Osteoblast (primary cell): ENCODE measurements around the gene COL8A2. TPM values are rescaled to one million over a fixed set of nuclear protein-coding genes. Genes with fewer than 3 reads are reported as not detected.

Experiments
- DNase-seq: peaks from one replicate; pipeline ENCODE4 v3.0.0; 2011; ENCODE audit warnings: low spot score, mixed read lengths; ENCODE audit not compliant: insufficient read length; ENCODE audit errors: missing footprints
- H2AFZ ChIP-seq: 2 replicates; pipeline ENCODE4 v1.6.0; 2011; ENCODE audit warnings: mild to moderate bottlenecking, low read length
- H3K27ac ChIP-seq: 2 replicates; pipeline ENCODE4 v1.5.1; 2011; ENCODE audit warnings: mild to moderate bottlenecking, low read depth, low read length, moderate library complexity
- H3K27me3 ChIP-seq: 2 replicates; pipeline ENCODE4 v1.6.0; 2012; ENCODE audit warnings: mild to moderate bottlenecking, control low read depth, inconsistent platforms, low read length, moderate library complexity; ENCODE audit not compliant: insufficient read depth
- H3K36me3 ChIP-seq: 2 replicates; pipeline ENCODE4 v1.5.1; 2011; ENCODE audit warnings: mild to moderate bottlenecking, low read length, control low read depth, moderate library complexity; ENCODE audit not compliant: insufficient read depth
- H3K4me1 ChIP-seq: 2 replicates; pipeline ENCODE4 v1.5.1; 2011; ENCODE audit warnings: mild to moderate bottlenecking, low read length, control low read depth, moderate library complexity; ENCODE audit not compliant: insufficient read depth
- H3K4me2 ChIP-seq: 2 replicates; pipeline ENCODE4 v1.6.0; 2011; ENCODE audit warnings: mild to moderate bottlenecking, low read length; ENCODE audit not compliant: insufficient read depth
- H3K4me3 ChIP-seq: fragments of 200-600 bp; sonication (generic); 3 replicates; pipeline ENCODE4 v1.5.1; 2012; ENCODE audit warnings: mild to moderate bottlenecking, low read length, inconsistent platforms; ENCODE audit not compliant: insufficient read depth
- H3K79me2 ChIP-seq: 2 replicates; pipeline ENCODE4 v1.6.0; 2012; ENCODE audit warnings: mild to moderate bottlenecking, low read length, control low read depth, inconsistent platforms; ENCODE audit not compliant: insufficient read depth
- H3K9me3 ChIP-seq: 2 replicates; pipeline ENCODE4 v1.5.1; 2011; ENCODE audit warnings: low read depth, low read length, control low read depth
- H4K20me1 ChIP-seq: 2 replicates; pipeline ENCODE4 v1.6.0; 2012; ENCODE audit warnings: mild to moderate bottlenecking, low read length, control low read depth; ENCODE audit not compliant: insufficient read depth
- total RNA-seq: library from RNA; depleted of rRNA; stranded (reverse); fragments of >200 nt; gene quantifications from 2 replicates; pipeline ENCODE4 v1.2.3, GENCODE V29; 2012
- TF ChIP-seq, protein P1 (sequence below): IDR thresholded peaks from 2 replicates; pipeline ENCODE4 v1.5.1; 2011; ENCODE audit warnings: mild to moderate bottlenecking, low read depth, low read length, moderate library complexity; ENCODE audit errors: extremely low read depth

The COL8A2 gene
- total RNA-seq, 1 donor: 15.2 TPM

DNA sequence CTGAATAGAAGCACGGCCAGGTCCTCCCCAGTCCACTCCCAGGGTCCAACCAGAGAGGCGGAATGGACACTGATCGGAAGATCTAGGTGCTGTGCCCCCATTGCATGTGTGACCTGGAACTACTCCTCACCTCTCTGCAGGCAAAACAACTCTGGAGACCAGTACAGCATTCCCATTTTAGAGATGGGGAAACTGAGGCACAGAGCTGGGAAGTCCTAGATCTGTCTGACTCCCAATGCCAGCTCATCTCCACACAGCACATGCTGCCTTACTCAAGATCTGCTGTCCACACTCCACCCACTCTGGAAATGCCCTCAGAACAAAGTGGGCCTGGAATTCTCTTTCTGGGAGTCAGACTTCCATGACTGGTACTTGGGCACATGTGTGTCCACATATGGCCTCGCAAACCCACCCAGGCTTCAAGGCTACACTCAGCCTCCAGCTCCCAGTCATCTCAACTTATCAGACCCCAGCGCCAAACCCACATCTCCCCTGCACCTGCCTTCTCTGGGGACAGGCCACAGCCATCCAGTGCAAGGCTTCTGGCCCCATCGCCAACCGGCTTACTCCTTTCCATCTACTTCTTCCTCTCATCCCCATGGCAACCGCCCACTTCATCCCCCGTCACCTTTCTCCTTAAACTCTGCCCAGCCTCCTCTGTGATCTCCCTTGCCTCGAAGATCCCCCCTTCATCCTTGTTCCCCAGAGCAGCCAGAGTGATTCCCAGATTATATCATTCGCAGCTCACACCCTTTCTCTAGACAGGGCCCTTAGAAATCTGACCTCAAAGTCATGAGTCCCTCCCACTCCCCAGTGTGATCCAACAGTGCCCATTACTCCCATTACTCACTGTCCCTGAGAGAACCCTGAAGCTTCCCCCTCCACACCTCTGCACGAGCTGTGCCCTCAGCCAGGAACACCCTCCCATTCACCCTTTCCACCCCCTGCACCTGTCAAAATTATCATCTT is 2.7 kb downstream of the COL8A2 start:
- TF ChIP-seq, protein P1, sequence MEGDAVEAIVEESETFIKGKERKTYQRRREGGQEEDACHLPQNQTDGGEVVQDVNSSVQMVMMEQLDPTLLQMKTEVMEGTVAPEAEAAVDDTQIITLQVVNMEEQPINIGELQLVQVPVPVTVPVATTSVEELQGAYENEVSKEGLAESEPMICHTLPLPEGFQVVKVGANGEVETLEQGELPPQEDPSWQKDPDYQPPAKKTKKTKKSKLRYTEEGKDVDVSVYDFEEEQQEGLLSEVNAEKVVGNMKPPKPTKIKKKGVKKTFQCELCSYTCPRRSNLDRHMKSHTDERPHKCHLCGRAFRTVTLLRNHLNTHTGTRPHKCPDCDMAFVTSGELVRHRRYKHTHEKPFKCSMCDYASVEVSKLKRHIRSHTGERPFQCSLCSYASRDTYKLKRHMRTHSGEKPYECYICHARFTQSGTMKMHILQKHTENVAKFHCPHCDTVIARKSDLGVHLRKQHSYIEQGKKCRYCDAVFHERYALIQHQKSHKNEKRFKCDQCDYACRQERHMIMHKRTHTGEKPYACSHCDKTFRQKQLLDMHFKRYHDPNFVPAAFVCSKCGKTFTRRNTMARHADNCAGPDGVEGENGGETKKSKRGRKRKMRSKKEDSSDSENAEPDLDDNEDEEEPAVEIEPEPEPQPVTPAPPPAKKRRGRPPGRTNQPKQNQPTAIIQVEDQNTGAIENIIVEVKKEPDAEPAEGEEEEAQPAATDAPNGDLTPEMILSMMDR: no peak
- peaks cover 12% of the 10 kb centered on the region for H3K27me3 ChIP-seq
- no peaks in the 10 kb centered on the region for H3K79me2 ChIP-seq
- H3K4me1 ChIP-seq: peaks cover 19% of the 10 kb centered on the region
- peak; percentile 82 for DNase-seq
- no peak overlapping the region for H3K27ac ChIP-seq
- H3K9me3 ChIP-seq: no peaks in the 10 kb centered on the region
- no peak overlapping the region for H3K4me2 ChIP-seq
- no peaks in the 10 kb centered on the region for H3K36me3 ChIP-seq
- H3K4me3 ChIP-seq: no peak overlapping the region
- no peak overlapping the region for H2AFZ ChIP-seq
- no peaks in the 10 kb centered on the region for H4K20me1 ChIP-seq

DNA sequence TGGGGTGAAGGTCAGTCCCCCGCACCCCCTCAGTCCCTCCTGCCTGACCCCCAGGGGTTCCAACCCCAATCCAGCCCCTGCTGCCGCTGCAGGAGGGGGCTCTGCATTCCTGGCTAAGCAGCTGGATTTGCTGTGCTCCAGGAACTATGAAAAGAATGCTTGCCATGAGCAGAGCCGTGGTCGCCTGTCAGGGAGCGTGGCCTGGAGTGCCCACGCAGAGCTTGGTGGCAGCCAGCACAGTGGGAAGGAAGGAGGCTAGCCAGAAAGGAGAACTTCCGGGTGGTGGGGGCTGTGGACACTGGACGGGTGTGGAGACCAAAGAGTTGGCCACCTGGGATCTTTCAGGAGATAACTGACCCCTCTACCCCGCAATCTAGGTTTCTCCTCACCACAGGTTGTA is 5.6 kb downstream of the COL8A2 start:
- Histone ChIP-seq H3K27me3 (peaks cover 5% of the 10 kb centered on the region), H3K4me2 (no peak overlapping the region), H3K79me2 (no peaks in the 10 kb centered on the region), H3K4me1 (peaks cover 35% of the 10 kb centered on the region), H4K20me1 (no peaks in the 10 kb centered on the region), H3K9me3 (no peaks in the 10 kb centered on the region), H3K4me3 (no peak overlapping the region), H3K27ac (no peak overlapping the region), H2AFZ (peak overlapping the region; percentile 63), H3K36me3 (no peaks in the 10 kb centered on the region)
- TF ChIP-seq, protein P1: no peak
- DNase-seq: no peak

DNA sequence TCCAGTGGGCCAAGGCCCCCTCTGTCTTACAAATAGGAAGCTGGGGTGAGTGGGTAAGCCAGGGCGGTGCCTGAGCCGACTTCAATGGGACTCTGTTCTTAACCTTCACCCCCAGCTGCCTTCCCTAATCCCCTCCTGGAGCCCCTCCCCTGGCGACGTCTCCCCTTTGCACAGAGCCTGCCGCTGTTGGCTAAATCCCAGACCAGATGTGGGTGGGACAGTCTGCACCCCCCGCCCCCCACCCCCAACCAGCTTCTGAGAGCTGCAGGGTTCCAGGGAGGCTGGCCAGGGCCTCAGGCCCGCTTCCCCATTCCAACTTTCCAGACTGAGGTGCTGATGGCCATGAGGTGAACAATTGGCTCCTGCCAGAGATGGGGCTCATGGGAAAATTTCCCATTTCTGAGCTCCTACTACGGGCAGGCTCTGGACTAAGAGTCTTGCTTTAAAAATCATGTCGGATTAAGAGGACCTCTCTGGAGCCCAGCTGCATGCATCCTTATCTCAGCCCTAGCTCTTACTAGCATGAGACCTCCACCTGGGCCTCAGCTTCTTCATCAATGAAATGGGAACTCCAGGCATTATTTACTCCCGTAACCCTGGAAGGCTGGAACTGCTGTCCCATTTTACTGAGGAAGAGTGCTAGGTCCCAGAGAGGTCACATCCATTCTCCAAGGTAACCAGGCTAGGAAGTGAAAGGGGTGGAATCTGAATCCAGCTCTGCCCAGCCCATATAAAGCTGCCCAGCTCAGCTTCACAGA is 6.4 kb downstream of the COL8A2 start:
- Histone ChIP-seq H3K27ac (no peak overlapping the region), H3K4me2 (no peak overlapping the region)

More for the DNA sequence above, 6.4 kb downstream of the COL8A2 start:
- no peaks in the 10 kb centered on the region for H3K9me3 ChIP-seq
- no peak overlapping the region for H3K4me3 ChIP-seq
- no peaks in the 10 kb centered on the region for H3K79me2 ChIP-seq
- H2AFZ ChIP-seq: no peak overlapping the region
- peak; percentile 39 for DNase-seq
- TF ChIP-seq, protein P1: no peak
- no peaks in the 10 kb centered on the region for H3K36me3 ChIP-seq
- H4K20me1 ChIP-seq: no peaks in the 10 kb centered on the region
- H3K27me3 ChIP-seq: no peaks in the 10 kb centered on the region
- H3K4me1 ChIP-seq: peaks cover 34% of the 10 kb centered on the region
